ENCODE results near the gene PCYOX1L. TPM values are rescaled to one million over a fixed set of nuclear protein-coding genes. Genes with fewer than 3 reads are reported as not detected.

PCYOX1L gene
- total RNA-seq, 1 experiment from 2014 or later: 15.9 TPM

- no peak overlapping the region for H3K4me3 ChIP-seq (replicated peaks in 1 of 2; ENCODE audit: low read depth in 1 of 2, low read length in 2 of 2)
- ChIA-PET CTCF (no interaction called here), POLR2A (no interaction called here), RAD21 (ENCODE audit: low non-redundant PET in 1 of 2, low total read pairs in 2 of 2, uncharacterized antibody in 2 of 2, unreplicated experiment in 2 of 2) (no interaction called here)
- H4K20me1 ChIP-seq (ENCODE audit: insufficient read depth): no peaks in the 10 kb centered on the region
- H3K79me2 ChIP-seq (ENCODE audit: insufficient read depth, low read length): no peaks in the 10 kb centered on the region
- H3K4me2 ChIP-seq (ENCODE audit: low read length): no peak overlapping the region
- H3K27ac ChIP-seq (ENCODE audit: low read depth, low read length): no peak overlapping the region
- H2AFZ ChIP-seq (ENCODE audit: low read depth, low read length, poor library complexity, severe bottlenecking): no peak overlapping the region
- ATAC-seq: no peak
- H3K4me1 ChIP-seq (ENCODE audit: control insufficient read depth in 1 of 2, insufficient read depth in 2 of 2, low read length in 2 of 2): peaks cover 0 to 4% of the 10 kb centered on the region in 2 experiments; a peak in 1 of 4 replicates
- no peaks in the 10 kb centered on the region for H3K9me3 ChIP-seq (ENCODE audit: control insufficient read depth in 1 of 2, insufficient read depth in 1 of 2, low read depth in 1 of 2, low read length in 2 of 2)
- H3K27me3 ChIP-seq (ENCODE audit: insufficient read depth, low read length): no peaks in the 10 kb centered on the region
- no peak for TF ChIP-seq ZNF274 (IDR thresholded peaks at IDR 0.05; ENCODE audit: low read depth, low read length)
- no peak for TF ChIP-seq EGR1 (IDR thresholded peaks at IDR 0.05; ENCODE audit: low read depth)
- no peak for TF ChIP-seq ATF3 (IDR thresholded peaks at IDR 0.05)
- no peak for TF ChIP-seq REST (IDR thresholded peaks at IDR 0.05; ENCODE audit: low read depth)
- no peak for TF ChIP-seq POLR2AphosphoS5 (IDR thresholded peaks at IDR 0.05; ENCODE audit: low read depth, low read length)
- TF ChIP-seq ELF1 (IDR thresholded peaks at IDR 0.05; ENCODE audit: borderline replicate concordance, low read depth): no peak
- no peak for TF ChIP-seq MAX (IDR thresholded peaks at IDR 0.05)
- TF ChIP-seq RAD21 (IDR thresholded peaks at IDR 0.05; ENCODE audit: low read depth): no peak
- TF ChIP-seq SRF (IDR thresholded peaks at IDR 0.05; ENCODE audit: low read depth): no peak
- TF ChIP-seq CEBPB (IDR thresholded peaks at IDR 0.05; ENCODE audit: low read depth): no peak
- no peak for TF ChIP-seq EZH2phosphoT487 (IDR thresholded peaks at IDR 0.05; ENCODE audit: borderline replicate concordance)
- no peak for TF ChIP-seq EZH2 (IDR thresholded peaks at IDR 0.05)
- TF ChIP-seq CBX3 (IDR thresholded peaks at IDR 0.05; ENCODE audit: low read depth): no peak
- TF ChIP-seq SIN3A (IDR thresholded peaks at IDR 0.05; ENCODE audit: low read depth): no peak
- TF ChIP-seq YY1 (IDR thresholded peaks at IDR 0.05; ENCODE audit: extremely low read depth, insufficient replicate concordance, low read depth, low read length): no peak
- TF ChIP-seq POLR2A (IDR thresholded peaks at IDR 0.05; ENCODE audit: borderline replicate concordance, extremely low read depth, insufficient read depth, insufficient read length): no peak
- no peak for TF ChIP-seq FOSL1 (IDR thresholded peaks at IDR 0.05; ENCODE audit: low read depth)
- no peaks in the 10 kb centered on the region for H3K9me2 ChIP-seq (ENCODE audit: insufficient read depth)
- DNase-seq (ENCODE audit: low read depth, low spot score): no peak
- intact Hi-C loops (cut with micrococcal nuclease): no loop called here
- no peaks in the 10 kb centered on the region for H3K36me3 ChIP-seq (ENCODE audit: control insufficient read depth in 1 of 2, insufficient read depth in 2 of 2, low read length in 2 of 2)
- no peak overlapping the region for H3K9ac ChIP-seq (ENCODE audit: low read length)
- no TSS peak for BruUV-seq (replicated peaks)
Measured at GRCh38 chr5:149387982-149388381, 30.1 kb downstream of the PCYOX1L start.
